Measurements from ENCODE around the gene INSYN1.

- TF ChIP-seq CTCF (IDR thresholded peaks at IDR 0.05; ENCODE audit: low read depth, low read length, poor library complexity, severe bottlenecking) (no peak), EZH2phosphoT487 (IDR thresholded peaks at IDR 0.05; ENCODE audit: borderline replicate concordance, low read length) (no peak)
Observed at GRCh38 chr15:73695773-73696640, 57.1 kb downstream of the INSYN1 start.
